Keratinocyte (primary cell): ENCODE measurements around the gene FCN3. TPM values are rescaled to one million over a fixed set of nuclear protein-coding genes. Genes with fewer than 3 reads are reported as not detected.

Source experiments
- DNase-seq: peaks from one replicate; pipeline ENCODE4 v3.0.0-alpha.2; 2011; ENCODE audit warnings: low read depth, missing footprints, low spot score
- FAIRE-seq: peaks from 2 replicates; lab custom pipeline; 2011; peaks lifted over from hg19 to GRCh38; lab: Jason Lieb, UNC
- H2AFZ ChIP-seq: 2 replicates; pipeline ENCODE4 v1.6.0; 2012; ENCODE audit warnings: low read length, control low read depth, inconsistent platforms; ENCODE audit not compliant: control insufficient read depth
- H3K27ac ChIP-seq: 2 replicates; pipeline ENCODE4 v1.5.1; 2011; ENCODE audit warnings: low read length; ENCODE audit not compliant: control insufficient read depth, insufficient read depth
- H3K27me3 ChIP-seq: 3 replicates; pipeline ENCODE4 v1.6.0; 2011; ENCODE audit warnings: low read length; ENCODE audit not compliant: control insufficient read depth, insufficient read depth; ENCODE audit errors: extremely low read depth
- H3K36me3 ChIP-seq, 2 experiments: 2 replicates in 1 of 2; 3 replicates in 1 of 2; pipeline ENCODE4 v1.5.1; 2011; ENCODE audit warnings: low read length in 2 of 2, mild to moderate bottlenecking in 1 of 2; ENCODE audit not compliant: control insufficient read depth in 2 of 2, insufficient read depth in 2 of 2; ENCODE audit errors: extremely low read depth in 1 of 2
- H3K4me1 ChIP-seq: 3 replicates; pipeline ENCODE4 v1.5.1; 2011; ENCODE audit warnings: low read length; ENCODE audit not compliant: control insufficient read depth, insufficient read depth; ENCODE audit errors: extremely low read depth
- H3K4me2 ChIP-seq: 3 replicates; pipeline ENCODE4 v1.6.0; 2011; ENCODE audit warnings: low read depth, low read length; ENCODE audit not compliant: control insufficient read depth, insufficient read depth; ENCODE audit errors: extremely low read depth
- H3K4me3 ChIP-seq, 3 experiments: fragments of 200-600 bp in 1 of 3; sonication (generic) in 1 of 3; 2 replicates in 2 of 3; 3 replicates in 1 of 3; pipeline ENCODE4 v1.5.1; 2011 to 2016; ENCODE audit warnings: low read length in 3 of 3, mild to moderate bottlenecking in 3 of 3, control low read depth in 2 of 3, inconsistent platforms in 1 of 3, low read depth in 1 of 3, mixed read lengths in 1 of 3, mixed run types in 1 of 3, moderate library complexity in 1 of 3; ENCODE audit not compliant: control insufficient read depth in 2 of 3, insufficient read depth in 2 of 3; ENCODE audit errors: extremely low read depth in 1 of 3
- H3K79me2 ChIP-seq: 2 replicates; pipeline ENCODE4 v1.6.0; 2012; ENCODE audit warnings: low read length; ENCODE audit not compliant: control insufficient read depth, insufficient read depth
- H3K9ac ChIP-seq: 3 replicates; pipeline ENCODE4 v1.6.0; 2011; ENCODE audit warnings: low read length; ENCODE audit not compliant: control insufficient read depth, insufficient read depth; ENCODE audit errors: extremely low read depth
- H3K9me1 ChIP-seq: 3 replicates; pipeline ENCODE4 v1.6.0; 2011; ENCODE audit warnings: low read length; ENCODE audit not compliant: control insufficient read depth, insufficient read depth; ENCODE audit errors: extremely low read depth
- H3K9me3 ChIP-seq: 2 replicates; pipeline ENCODE4 v1.5.1; 2012; ENCODE audit warnings: low read depth, low read length; ENCODE audit not compliant: control insufficient read depth
- H4K20me1 ChIP-seq: 3 replicates; pipeline ENCODE4 v1.6.0; 2011; ENCODE audit warnings: low read length; ENCODE audit not compliant: control insufficient read depth, insufficient read depth; ENCODE audit errors: extremely low read depth
- CTCF ChIP-seq, 3 experiments: IDR thresholded peaks in 1 of 3; conservative IDR thresholded peaks in 1 of 3; optimal IDR thresholded peaks in 1 of 3; 2 replicates in 2 of 3; 3 replicates in 1 of 3; pipeline versions ENCODE3 to v1.5.1; 2011; ENCODE audit warnings: low read length in 3 of 3, mild to moderate bottlenecking in 3 of 3, moderate library complexity in 2 of 3, control low read depth in 1 of 3, inconsistent platforms in 1 of 3; ENCODE audit not compliant: insufficient read depth in 2 of 3; ENCODE audit errors: extremely low read depth in 1 of 3
- EZH2 ChIP-seq: IDR thresholded peaks from one replicate; pipeline ENCODE4 v1.6.1; 2012; ENCODE audit warnings: inconsistent platforms, mild to moderate bottlenecking, low read length, moderate library complexity
- dilution Hi-C: fragments of 300-500 bp; cut with MboI; formaldehyde crosslinking; loops from one replicate; pipeline ENCODE4 v1.7.0; 2020; ENCODE audit warnings: low sequenced_read_pairs; ENCODE audit not compliant: extremely low pct_ligation_motif_present
- polyA plus RNA-seq, 5 experiments: library from polyadenylated mRNA; depleted of rRNA in 3 of 5; stranded (reverse) in 3 of 5; stranded (forward) in 1 of 5; unstranded in 1 of 5; fragments of >200 nt; gene quantifications; 1 replicate in 1 of 5; 2 replicates in 3 of 5; 3 replicates in 1 of 5; pipeline versions ENCODE4 v1.2.1 to v1.2.3, GENCODE V29; 2011 to 2012; ENCODE audit warnings: missing spikeins in 2 of 5, low read depth in 1 of 5, low replicate concordance in 1 of 5

FCN3 gene
- polyA plus RNA-seq, 1 donor (not counting 4 experiments of a cell fraction or from before 2014, with no cell fraction given) = not detected

GRCh38 chr1:27410709-27411108, 36.1 kb upstream of the FCN3 start:
- peaks cover 32 to 71% of the 10 kb centered on the region in 2 experiments for H3K36me3 ChIP-seq
- TF ChIP-seq CTCF (optimal IDR thresholded peaks at IDR 0.05 in 1 of 3, IDR thresholded peaks at IDR 0.05 in 1 of 3, conservative IDR thresholded peaks at IDR 0.05 in 1 of 3; ENCODE audit: extremely low read depth in 1 of 3, insufficient read depth in 2 of 3, low read length in 3 of 3) (no peak), EZH2 (no peak)
- H3K4me3 ChIP-seq = no peak overlapping the region
- no peaks in the 10 kb centered on the region for H4K20me1 ChIP-seq
- H3K9me1 ChIP-seq = no peaks in the 10 kb centered on the region
- H3K4me1 ChIP-seq = peaks cover 17% of the 10 kb centered on the region
- no peak for FAIRE-seq
- H3K27me3 ChIP-seq = no peaks in the 10 kb centered on the region
- no peaks in the 10 kb centered on the region for H3K9me3 ChIP-seq
- H3K4me2 ChIP-seq = no peak overlapping the region
- no peak overlapping the region for H3K9ac ChIP-seq
- no peak overlapping the region for H3K27ac ChIP-seq
- dilution Hi-C loops = loop anchor here (25.0 kb wide), 1 partner anchor 177 kb away; no protein-coding TSS in a partner anchor
- no peak overlapping the region for H2AFZ ChIP-seq
- DNase-seq = no peak
- H3K79me2 ChIP-seq = no peaks in the 10 kb centered on the region

GRCh38 chr1:27409669-27410068, 35.0 kb upstream of the FCN3 start:
- peaks cover 28 to 62% of the 10 kb centered on the region in 2 experiments for H3K36me3 ChIP-seq

More at GRCh38 chr1:27409669-27410068, 35.0 kb upstream of the FCN3 start:
- dilution Hi-C loops = loop anchor here (25.0 kb wide), 1 partner anchor 178 kb away; no protein-coding TSS in a partner anchor
- H3K79me2 ChIP-seq = no peaks in the 10 kb centered on the region
- H3K4me1 ChIP-seq = peaks cover 28% of the 10 kb centered on the region
- no peaks in the 10 kb centered on the region for H3K9me3 ChIP-seq
- no peak overlapping the region for H3K27ac ChIP-seq
- H3K27me3 ChIP-seq = no peaks in the 10 kb centered on the region
- no peaks in the 10 kb centered on the region for H3K9me1 ChIP-seq
- DNase-seq (no peak), FAIRE-seq (no peak)
- no peak overlapping the region for H3K4me2 ChIP-seq
- no peak for TF ChIP-seq CTCF (optimal IDR thresholded peaks at IDR 0.05 in 1 of 3, IDR thresholded peaks at IDR 0.05 in 1 of 3, conservative IDR thresholded peaks at IDR 0.05 in 1 of 3; ENCODE audit: extremely low read depth in 1 of 3, insufficient read depth in 2 of 3, low read length in 3 of 3)
- no peak for TF ChIP-seq EZH2
- no peak overlapping the region for H2AFZ ChIP-seq
- no peak overlapping the region for H3K9ac ChIP-seq
- no peaks in the 10 kb centered on the region for H4K20me1 ChIP-seq
- H3K4me3 ChIP-seq = no peak overlapping the region
